ENCODE results near the gene MAN2A2. TPM values are rescaled to one million over a fixed set of nuclear protein-coding genes. Genes with fewer than 3 reads are reported as not detected.

Gene MAN2A2
- total RNA-seq, 1 experiment from 2014 or later, result 32.7 TPM

DNA sequence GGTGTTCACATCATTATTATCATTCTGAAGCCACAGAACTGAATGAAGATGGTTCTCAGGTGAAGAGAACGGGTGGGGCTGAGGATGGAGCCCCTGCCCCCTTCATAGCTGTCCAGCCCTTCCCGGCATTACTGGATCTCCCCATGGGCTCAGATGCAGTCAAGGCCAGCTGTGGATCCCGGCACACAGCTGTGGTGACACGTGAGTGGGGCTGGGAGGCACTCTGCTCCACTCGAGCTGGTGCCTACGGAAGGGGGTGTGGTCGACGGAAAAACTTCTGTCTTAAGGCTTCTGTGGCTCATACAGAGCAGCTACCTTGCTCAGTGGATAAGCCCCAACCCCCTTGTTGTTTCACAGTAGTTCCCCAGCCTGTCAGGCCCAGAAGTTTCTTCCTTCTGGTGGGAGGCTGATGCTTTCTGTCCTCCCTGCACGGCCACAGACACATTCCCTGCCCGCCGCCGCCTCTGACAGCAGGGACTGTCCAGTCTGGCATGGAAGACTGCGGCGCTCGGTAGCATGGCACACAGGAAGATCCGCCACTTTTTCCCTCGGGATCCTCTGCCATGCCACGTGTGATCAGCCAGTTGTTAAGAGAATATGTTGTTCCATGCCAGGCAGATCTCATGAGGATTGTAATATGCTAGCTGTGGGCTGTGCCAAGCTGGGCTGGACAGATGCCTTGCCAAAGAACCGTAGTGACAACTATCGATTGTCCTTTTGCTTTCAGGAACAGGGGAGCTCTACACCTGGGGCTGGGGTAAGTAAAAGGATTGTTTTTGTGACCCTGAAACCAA is 57.4 kb downstream of the MAN2A2 start:
- DNase-seq (ENCODE audit: low spot score), result no peak

GRCh38 chr15:90962021-90962420 is 58.9 kb downstream of the MAN2A2 start:
- no peak for DNase-seq (ENCODE audit: low spot score)

DNA sequence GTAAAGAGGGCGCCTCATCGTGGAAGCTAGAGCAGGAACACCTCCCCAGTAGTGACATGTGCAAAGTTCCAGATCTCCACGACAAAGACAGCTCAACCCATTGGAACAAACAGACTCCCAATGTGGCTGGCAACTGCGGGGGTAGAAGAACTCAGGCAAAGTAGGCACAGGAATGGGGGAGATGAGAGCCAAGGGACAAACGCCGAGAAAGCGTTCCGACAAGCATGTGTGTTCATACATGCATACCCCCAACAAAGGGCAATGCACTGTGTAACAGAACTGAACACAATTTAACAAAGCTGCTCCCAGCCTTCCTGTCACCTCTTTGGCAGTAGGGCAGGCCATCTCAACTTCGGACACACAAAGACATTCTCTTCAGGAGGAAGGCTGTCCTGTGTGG is 63.2 kb downstream of the MAN2A2 start:
- DNase-seq (ENCODE audit: low spot score), result no peak

DNA sequence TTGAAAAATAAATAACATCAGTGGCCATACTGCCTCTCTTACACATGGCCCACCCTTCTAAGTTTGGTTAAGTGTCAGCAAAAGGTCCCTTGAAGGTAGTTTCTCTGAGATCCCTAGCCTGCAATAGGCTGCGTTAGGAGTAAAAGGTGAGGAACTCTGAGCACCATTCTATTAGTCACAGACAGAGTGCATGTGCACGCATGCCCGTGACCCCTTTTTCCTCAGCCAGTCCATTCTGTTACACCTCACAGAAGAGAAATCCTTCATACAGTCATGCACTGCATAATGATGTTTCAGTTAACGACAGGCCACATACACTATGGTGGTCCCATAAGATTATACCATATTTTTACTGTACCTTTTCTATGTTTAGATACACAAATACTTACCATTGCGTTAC is 64.1 kb downstream of the MAN2A2 start:
- no peak for DNase-seq (ENCODE audit: low spot score)

- no peak for DNase-seq (ENCODE audit: low spot score)
Observed at GRCh38 chr15:90968434-90968833, 65.3 kb downstream of the MAN2A2 start.

DNA sequence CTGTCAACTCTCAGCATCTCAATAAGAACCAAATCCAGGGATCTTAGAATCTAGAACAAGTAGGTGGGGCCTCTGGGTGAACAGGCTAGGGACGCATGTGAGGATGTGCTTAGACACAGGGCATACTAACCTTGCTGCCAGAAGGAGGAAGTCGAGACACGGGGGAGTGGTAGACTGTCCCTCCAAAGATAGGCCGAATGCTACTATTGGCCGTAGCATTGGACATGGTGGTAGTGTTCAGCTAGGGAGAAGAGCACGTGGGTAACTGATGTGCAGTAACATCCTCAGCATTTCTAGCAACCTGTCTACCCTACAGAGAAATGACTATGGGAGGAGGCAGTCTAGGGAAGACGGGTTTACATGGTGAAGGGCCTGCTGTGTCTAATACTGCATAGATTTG is 67.2 kb downstream of the MAN2A2 start:
- no peak for DNase-seq (ENCODE audit: low spot score)

DNA sequence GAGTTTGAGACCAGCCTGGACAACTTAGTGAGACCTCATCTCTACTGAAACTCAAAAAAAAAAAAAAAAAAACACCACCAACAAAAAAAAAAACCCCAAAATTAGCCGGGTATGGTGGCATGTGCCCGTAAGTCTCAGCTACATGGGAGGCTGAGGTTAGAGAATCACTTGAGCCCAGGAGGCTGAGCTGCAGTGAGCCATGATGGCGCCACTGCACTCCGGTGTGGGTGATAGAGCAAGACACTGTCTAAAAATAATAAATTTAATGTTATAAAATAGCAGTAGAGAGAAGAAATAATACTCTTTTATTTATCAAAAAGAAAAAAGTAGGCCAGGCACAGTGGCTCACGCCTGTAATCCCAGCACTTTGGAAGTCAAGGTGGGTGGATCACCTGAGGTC is 69.0 kb downstream of the MAN2A2 start:
- no peak for DNase-seq (ENCODE audit: low spot score)

Small RNA genes lying within 50 kb of the gene (small RNA-seq; reads per million reads assigned to genes)
- gene RN7SL363P, result not detected

Other genes starting within 250 kb of the MAN2A2 start
- 11.8 and 12.8 TPM in 2 replicates for gene BLM, start 186.0 kb upstream of the MAN2A2 start, total RNA-seq (2014; rRNA removed; shearing (Covaris generic))
- 54.5 and 63.4 TPM in 2 replicates for gene FURIN, start 34.7 kb upstream of the MAN2A2 start, total RNA-seq (2014; rRNA removed; shearing (Covaris generic))
- 0.31 and 0.43 TPM in 2 replicates for gene FES, start 18.8 kb upstream of the MAN2A2 start, total RNA-seq (2014; rRNA removed; shearing (Covaris generic))
- gene HDDC3, start 29.2 kb downstream of the MAN2A2 start, total RNA-seq (2014; rRNA removed; shearing (Covaris generic)), result 41.1 and 45.7 TPM in 2 replicates
- 80.6 and 88.0 TPM in 2 replicates for gene UNC45A, start 32.0 kb downstream of the MAN2A2 start, total RNA-seq (2014; rRNA removed; shearing (Covaris generic))
- 38.0 and 49.3 TPM in 2 replicates for gene RCCD1, start 51.6 kb downstream of the MAN2A2 start, total RNA-seq (2014; rRNA removed; shearing (Covaris generic))
- gene PRC1, start 91.2 kb downstream of the MAN2A2 start, total RNA-seq (2014; rRNA removed; shearing (Covaris generic)), result 228 and 230 TPM in 2 replicates
- gene VPS33B, start 119.3 kb downstream of the MAN2A2 start, total RNA-seq (2014; rRNA removed; shearing (Covaris generic)), result 5.2 and 8.9 TPM in 2 replicates
- not detected in 2 replicates for gene SV2B, start 197.0 kb downstream of the MAN2A2 start, total RNA-seq (2014; rRNA removed; shearing (Covaris generic))